GM19035 (cell line): Measurements from ENCODE around the gene LRRC7.
A peak's percentile ranks its signal among the peaks of the same experiment; 100 is the strongest.
"Not testable (repeated sequence)": the region's sequence is repeated elsewhere in the genome, so short reads cannot be mapped to it uniquely, and the experiment has no call there.

Experiments used
- ATAC-seq: cut with Tn5 transposase; IDR thresholded peaks from one replicate; pipeline ENCODE4 v1.9.1; 2021; ENCODE audit not compliant: unreplicated experiment

Gene LRRC7

GRCh38 chr1:70033266-70033873, 465.6 kb downstream of the LRRC7 start:
- ATAC-seq = peak; percentile 86

- ATAC-seq = no peak
Observed at GRCh38 chr1:70033936-70034335, 466.2 kb downstream of the LRRC7 start.

GRCh38 chr1:70034403-70034802, 466.7 kb downstream of the LRRC7 start:
- no peak for ATAC-seq

- ATAC-seq = no peak
Observed at GRCh38 chr1:70038025-70038424, 470.3 kb downstream of the LRRC7 start.

- ATAC-seq = no peak
Observed at GRCh38 chr1:70039485-70039884, 471.8 kb downstream of the LRRC7 start.

GRCh38 chr1:70041317-70042045, 473.8 kb downstream of the LRRC7 start:
- ATAC-seq = no peak

GRCh38 chr1:70042090-70042731, 474.5 kb downstream of the LRRC7 start:
- ATAC-seq = no peak

GRCh38 chr1:70043804-70044203, 476.1 kb downstream of the LRRC7 start:
- ATAC-seq = no peak

GRCh38 chr1:70044832-70045231, 477.1 kb downstream of the LRRC7 start:
- ATAC-seq = no peak

GRCh38 chr1:70045581-70045980, 477.9 kb downstream of the LRRC7 start:
- ATAC-seq = not testable (repeated sequence)

GRCh38 chr1:70048336-70049094, 480.8 kb downstream of the LRRC7 start:
- no peak for ATAC-seq

- ATAC-seq = no peak
Observed at GRCh38 chr1:70051926-70052325, 484.2 kb downstream of the LRRC7 start.

GRCh38 chr1:70057500-70057899, 489.8 kb downstream of the LRRC7 start:
- no peak for ATAC-seq

GRCh38 chr1:70061231-70061630, 493.5 kb downstream of the LRRC7 start:
- no peak for ATAC-seq

GRCh38 chr1:70063861-70064260, 496.1 kb downstream of the LRRC7 start:
- no peak for ATAC-seq

GRCh38 chr1:70066711-70067110, 499.0 kb downstream of the LRRC7 start:
- ATAC-seq = no peak

- ATAC-seq = no peak
Observed at GRCh38 chr1:70071601-70072000, 503.9 kb downstream of the LRRC7 start.

GRCh38 chr1:70072231-70072751, 504.6 kb downstream of the LRRC7 start:
- ATAC-seq = no peak

GRCh38 chr1:70075761-70076160, 508.0 kb downstream of the LRRC7 start:
- ATAC-seq = no peak

GRCh38 chr1:70077066-70077465, 509.3 kb downstream of the LRRC7 start:
- ATAC-seq = no peak

- ATAC-seq = no peak
Observed at GRCh38 chr1:70079546-70079945, 511.8 kb downstream of the LRRC7 start.
